Measurements from ENCODE around the gene PHYHD1.

PHYHD1 gene

GRCh38 chr9:128986671-128987070, 65.9 kb downstream of the PHYHD1 start:
- no peak for ATAC-seq

DNA sequence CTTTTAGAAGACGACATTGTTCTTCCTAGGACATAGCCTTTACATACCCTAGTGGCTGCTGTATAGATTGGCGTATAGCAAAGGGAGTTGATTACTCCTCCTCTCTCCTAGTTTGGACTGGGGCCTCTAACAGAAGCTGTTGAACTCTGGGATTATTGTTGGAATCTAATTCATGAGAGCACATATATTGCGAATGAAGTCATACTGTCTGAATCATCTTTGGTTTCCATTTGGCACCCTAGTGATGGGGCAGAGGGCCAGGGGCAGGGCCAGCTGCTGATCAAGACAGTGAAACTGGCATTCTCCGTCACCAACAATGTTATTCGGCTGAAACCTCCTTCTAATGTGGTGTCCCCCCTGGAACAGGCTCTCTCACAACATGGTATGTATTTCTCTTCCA, 67.0 kb downstream of the PHYHD1 start:
- no peak for ATAC-seq
